Epithelial cell of esophagus (primary cell): ENCODE measurements around the gene MPHOSPH6.

Experiments used
- DNase-seq: peaks from one replicate; pipeline ENCODE4 v3.0.0; 2010; ENCODE audit warnings: low read depth
- H3K4me3 ChIP-seq: 2 replicates; pipeline ENCODE4 v1.5.1; 2011; ENCODE audit warnings: mild to moderate bottlenecking, low read length, control low read depth
- TF ChIP-seq, protein P1 (sequence below): IDR thresholded peaks from 2 replicates; pipeline ENCODE4 v1.5.1; 2011; ENCODE audit warnings: low read depth, mild to moderate bottlenecking, low read length, control low read depth, inconsistent platforms; ENCODE audit not compliant: insufficient read depth; ENCODE audit errors: missing control alignments

MPHOSPH6 gene

GRCh38 chr16:82108100-82108499 is 61.9 kb downstream of the MPHOSPH6 start:
- DNase-seq: no peak
- TF ChIP-seq, protein P1, sequence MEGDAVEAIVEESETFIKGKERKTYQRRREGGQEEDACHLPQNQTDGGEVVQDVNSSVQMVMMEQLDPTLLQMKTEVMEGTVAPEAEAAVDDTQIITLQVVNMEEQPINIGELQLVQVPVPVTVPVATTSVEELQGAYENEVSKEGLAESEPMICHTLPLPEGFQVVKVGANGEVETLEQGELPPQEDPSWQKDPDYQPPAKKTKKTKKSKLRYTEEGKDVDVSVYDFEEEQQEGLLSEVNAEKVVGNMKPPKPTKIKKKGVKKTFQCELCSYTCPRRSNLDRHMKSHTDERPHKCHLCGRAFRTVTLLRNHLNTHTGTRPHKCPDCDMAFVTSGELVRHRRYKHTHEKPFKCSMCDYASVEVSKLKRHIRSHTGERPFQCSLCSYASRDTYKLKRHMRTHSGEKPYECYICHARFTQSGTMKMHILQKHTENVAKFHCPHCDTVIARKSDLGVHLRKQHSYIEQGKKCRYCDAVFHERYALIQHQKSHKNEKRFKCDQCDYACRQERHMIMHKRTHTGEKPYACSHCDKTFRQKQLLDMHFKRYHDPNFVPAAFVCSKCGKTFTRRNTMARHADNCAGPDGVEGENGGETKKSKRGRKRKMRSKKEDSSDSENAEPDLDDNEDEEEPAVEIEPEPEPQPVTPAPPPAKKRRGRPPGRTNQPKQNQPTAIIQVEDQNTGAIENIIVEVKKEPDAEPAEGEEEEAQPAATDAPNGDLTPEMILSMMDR: no peak
- H3K4me3 ChIP-seq: no peak overlapping the region

DNA sequence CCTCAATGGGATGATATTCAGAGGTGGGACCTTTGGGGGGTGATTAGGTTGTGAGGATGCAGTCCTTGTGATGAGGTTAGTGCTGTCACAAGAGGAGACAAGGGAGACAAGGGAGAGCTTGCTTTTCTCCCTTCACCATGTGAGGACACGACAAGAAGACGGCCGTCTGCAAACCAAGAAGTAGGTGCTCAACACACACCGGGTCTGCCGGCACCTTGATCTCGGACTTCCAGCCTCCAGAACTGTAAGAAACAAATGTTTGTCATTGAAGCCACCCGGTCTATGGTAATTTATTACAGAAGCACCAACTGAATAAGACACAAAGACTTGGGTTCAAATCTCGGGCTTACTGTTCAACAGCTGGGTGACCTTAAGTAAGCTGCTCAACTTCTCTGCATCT is 64.9 kb downstream of the MPHOSPH6 start:
- TF ChIP-seq, protein P1: no peak
- no peak for DNase-seq
- H3K4me3 ChIP-seq: no peak overlapping the region
